HG03354 (cell line): ENCODE results near the gene FOXO4.
"Not testable (repeated sequence)": the region's sequence is repeated elsewhere in the genome, so short reads cannot be mapped to it uniquely, and the experiment has no call there.

Source experiments
- ATAC-seq: cut with Tn5 transposase; IDR thresholded peaks from one replicate; pipeline ENCODE4 v1.9.1; 2021; ENCODE audit warnings: mild to moderate bottlenecking; ENCODE audit not compliant: unreplicated experiment, poor library complexity, severe bottlenecking

The FOXO4 gene

GRCh38 chrX:71095555-71095980, at the start of gene FOXO4:
TSS of gene FOXO4 (plus strand) at chrX:71095851. CDS start at chrX:71096529, 678 bp downstream.
- ATAC-seq: peak; percentile 91

- ATAC-seq: not testable (repeated sequence)
Measured at GRCh38 chrX:71047891-71048290, 47.8 kb upstream of the FOXO4 start.

GRCh38 chrX:71052721-71053120, 42.9 kb upstream of the FOXO4 start:
- no peak for ATAC-seq

GRCh38 chrX:71053217-71053621, 42.4 kb upstream of the FOXO4 start:
- no peak for ATAC-seq

- no peak for ATAC-seq
Measured at GRCh38 chrX:71056867-71057266, 38.8 kb upstream of the FOXO4 start.

GRCh38 chrX:71057848-71058530, 37.7 kb upstream of the FOXO4 start:
- no peak for ATAC-seq

- no peak for ATAC-seq
Measured at GRCh38 chrX:71060127-71060526, 35.5 kb upstream of the FOXO4 start.

- no peak for ATAC-seq
Measured at GRCh38 chrX:71067089-71067488, 28.6 kb upstream of the FOXO4 start.

- ATAC-seq: peak; percentile 1
Measured at GRCh38 chrX:71067712-71068043, 28.0 kb upstream of the FOXO4 start.

GRCh38 chrX:71068044-71068918, 27.4 kb upstream of the FOXO4 start, which contains the start of gene SNX12:
TSS of gene SNX12 (minus strand) at chrX:71068334. CDS start at chrX:71068306, 28 bp downstream.
- peak; percentile 96 for ATAC-seq

GRCh38 chrX:71070531-71070930, 25.1 kb upstream of the FOXO4 start:
- ATAC-seq: no peak

GRCh38 chrX:71081330-71082123, 14.1 kb upstream of the FOXO4 start:
- no peak for ATAC-seq

- ATAC-seq: no peak
Measured at GRCh38 chrX:71082124-71082647, 13.5 kb upstream of the FOXO4 start.

- ATAC-seq: no peak
Measured at GRCh38 chrX:71082822-71083221, 12.8 kb upstream of the FOXO4 start.

GRCh38 chrX:71085900-71086299, 9.8 kb upstream of the FOXO4 start:
- ATAC-seq: no peak

GRCh38 chrX:71091263-71091662, 4.4 kb upstream of the FOXO4 start:
- ATAC-seq: no peak

- ATAC-seq: no peak
Measured at GRCh38 chrX:71095033-71095432, 618 bp upstream of the FOXO4 start.

- no peak for ATAC-seq
Measured at GRCh38 chrX:71095981-71096759, 519 bp downstream of the FOXO4 start.

- ATAC-seq: no peak
Measured at GRCh38 chrX:71096760-71097032, 1.0 kb downstream of the FOXO4 start.
